Endothelial cell of umbilical vein (primary cell): ENCODE measurements around the gene STX1A. TPM values are rescaled to one million over a fixed set of nuclear protein-coding genes. Genes with fewer than 3 reads are reported as not detected.

Source experiments
- BruUV-seq: library from RNA; stranded (reverse); fragments of 400-500 nt; replicated peaks from 2 replicates; lab custom pipeline; 2021; lab: Mats Ljungman, UMichigan
- CTCF ChIA-PET: fragments of 300-600, 350-600 bp; sonication (Branson Sonifier 250); formaldehyde crosslinking; loops from one replicate; lab custom pipeline; 2021; ENCODE audit warnings: antibody characterized with exemption, inconsistent platforms; lab: Charles Lee
- POLR2A ChIA-PET: fragments of 300-600, 350-600 bp; sonication (Branson Sonifier 250); formaldehyde crosslinking; loops from one replicate; lab custom pipeline; 2021; ENCODE audit warnings: antibody characterized with exemption, inconsistent platforms; lab: Charles Lee
- DNase-seq: peaks from one replicate; pipeline ENCODE4 v3.0.0-alpha.2; 2011; ENCODE audit warnings: low read depth, low spot score
- FAIRE-seq: peaks from 2 replicates; lab custom pipeline; 2011; peaks lifted over from hg19 to GRCh38; lab: Jason Lieb, UNC
- H2AFZ ChIP-seq: 2 replicates; pipeline ENCODE4 v1.6.0; 2012; ENCODE audit warnings: low read depth, low read length, control low read depth, inconsistent platforms
- H3K27ac ChIP-seq: 2 replicates; pipeline ENCODE4 v1.5.1; 2011; ENCODE audit warnings: low read depth, mild to moderate bottlenecking, control low read depth, low read length, moderate library complexity; ENCODE audit not compliant: insufficient read depth
- H3K27me3 ChIP-seq, 2 experiments: 2 replicates each; pipeline versions ENCODE4 v1.6.0 to v1.6.1; 2011; ENCODE audit warnings: low read length in 2 of 2, mixed read lengths in 1 of 2; ENCODE audit not compliant: control insufficient read depth in 2 of 2, insufficient read depth in 2 of 2
- H3K36me3 ChIP-seq, 2 experiments: 2 replicates in 1 of 2; 3 replicates in 1 of 2; pipeline ENCODE4 v1.5.1; 2011; ENCODE audit warnings: low read length in 2 of 2, mild to moderate bottlenecking in 1 of 2, moderate library complexity in 1 of 2; ENCODE audit not compliant: control insufficient read depth in 2 of 2, insufficient read depth in 2 of 2; ENCODE audit errors: extremely low read depth in 1 of 2
- H3K4me1 ChIP-seq: 3 replicates; pipeline ENCODE4 v1.5.1; 2011; ENCODE audit warnings: mild to moderate bottlenecking, low read length; ENCODE audit not compliant: control insufficient read depth, insufficient read depth; ENCODE audit errors: extremely low read depth
- H3K4me2 ChIP-seq: 2 replicates; pipeline ENCODE4 v1.6.1; 2011; ENCODE audit warnings: low read length, control low read depth, mixed read lengths; ENCODE audit not compliant: insufficient read depth
- H3K4me3 ChIP-seq, 3 experiments: fragments of 200-600 bp in 1 of 3; sonication (generic), shearing (Covaris generic) in 1 of 3; replicated peaks in 1 of 3; 2 replicates each; pipeline ENCODE4 v1.5.1; 2011 to 2016; ENCODE audit warnings: control low read depth in 3 of 3, low read length in 3 of 3, mild to moderate bottlenecking in 2 of 3, inconsistent platforms in 1 of 3, low read depth in 1 of 3, moderate library complexity in 1 of 3; ENCODE audit not compliant: insufficient read depth in 1 of 3
- H3K79me2 ChIP-seq: 2 replicates; pipeline ENCODE4 v1.6.0; 2012; ENCODE audit warnings: low read length, inconsistent platforms; ENCODE audit not compliant: control insufficient read depth, insufficient read depth
- H3K9ac ChIP-seq: replicated peaks from 2 replicates; pipeline ENCODE3; 2011; ENCODE audit warnings: low read length, control low read depth; ENCODE audit not compliant: insufficient read depth; ENCODE audit errors: extremely low read depth
- H3K9me1 ChIP-seq: replicated peaks from 3 replicates; pipeline ENCODE4 v1.6.0; 2011; ENCODE audit warnings: mild to moderate bottlenecking, low read length; ENCODE audit not compliant: control insufficient read depth, insufficient read depth; ENCODE audit errors: extremely low read depth
- H3K9me3 ChIP-seq: replicated peaks from 2 replicates; pipeline ENCODE4 v1.5.1; 2012; ENCODE audit warnings: low read length, inconsistent platforms; ENCODE audit not compliant: control insufficient read depth, insufficient read depth
- H4K20me1 ChIP-seq: replicated peaks from 2 replicates; pipeline ENCODE3; 2011; ENCODE audit warnings: mild to moderate bottlenecking, low read length; ENCODE audit not compliant: control insufficient read depth, insufficient read depth; ENCODE audit errors: extremely low read depth
- CTCF ChIP-seq, 2 donors: IDR thresholded peaks; 1 replicate in 1 of 2; 2 replicates in 1 of 2; pipeline ENCODE4 v1.5.1; 2011; ENCODE audit warnings: low read length in 2 of 2, mild to moderate bottlenecking in 2 of 2, moderate library complexity in 2 of 2, control low read depth in 1 of 2, inconsistent platforms in 1 of 2, low read depth in 1 of 2; ENCODE audit not compliant: insufficient read depth in 1 of 2; ENCODE audit errors: extremely low read depth in 1 of 2
- EZH2 ChIP-seq: IDR thresholded peaks from 2 replicates; pipeline ENCODE4 v1.6.1; 2012; ENCODE audit warnings: borderline replicate concordance, low read depth, mild to moderate bottlenecking, moderate library complexity, low read length, inconsistent platforms; ENCODE audit not compliant: severe bottlenecking
- FOS ChIP-seq: IDR thresholded peaks from 2 replicates; pipeline ENCODE4 v1.6.1; 2011; ENCODE audit warnings: mild to moderate bottlenecking, low read length, moderate library complexity, borderline replicate concordance; ENCODE audit not compliant: insufficient read depth
- GATA2 ChIP-seq: IDR thresholded peaks from 2 replicates; pipeline ENCODE4 v1.7.0; 2011; ENCODE audit warnings: low read depth, mild to moderate bottlenecking, moderate library complexity, mixed read lengths, low read length; ENCODE audit not compliant: insufficient read length, insufficient read depth
- JUN ChIP-seq: IDR thresholded peaks from 2 replicates; pipeline ENCODE4 v1.6.1; 2011; ENCODE audit warnings: borderline replicate concordance, low read depth; ENCODE audit not compliant: insufficient read length, insufficient read depth
- MAX ChIP-seq: IDR thresholded peaks from 2 replicates; pipeline ENCODE4 v1.6.1; 2011; ENCODE audit not compliant: insufficient read depth, insufficient read length
- MYC ChIP-seq: IDR thresholded peaks from one replicate; pipeline ENCODE4 v1.6.1; 2011; ENCODE audit warnings: mild to moderate bottlenecking, low read depth, low read length
- POLR2A ChIP-seq: IDR thresholded peaks from 2 replicates; pipeline ENCODE4 v1.6.1; 2012; ENCODE audit warnings: low read depth, mild to moderate bottlenecking, control low read depth, low read length
- POLR2AphosphoS5 ChIP-seq: IDR thresholded peaks from 2 replicates; pipeline ENCODE4 v1.6.1; 2012; ENCODE audit warnings: low read depth, mild to moderate bottlenecking, control low read depth, low read length, moderate library complexity; ENCODE audit not compliant: insufficient read depth
- dilution Hi-C: fragments of 300-500 bp; cut with MboI; formaldehyde crosslinking; loops from one replicate; pipeline ENCODE4 v1.15.0; 2019; ENCODE audit warnings: low sequenced_read_pairs; ENCODE audit not compliant: extremely low pct_ligation_motif_present
- intact Hi-C: fragments of 100-400 bp; cut with micrococcal nuclease; formaldehyde crosslinking; loops from one replicate; pipeline ENCODE4 v1.10.0; 2022
- polyA plus RNA-seq, 4 experiments: library from polyadenylated mRNA; depleted of rRNA in 3 of 4; stranded (reverse) in 3 of 4; unstranded in 1 of 4; fragments of >200 nt; gene quantifications; 2 replicates each; pipeline versions ENCODE4 v1.2.1 to v1.2.3, GENCODE V29; 2011 to 2012; ENCODE audit warnings: missing spikeins in 1 of 4
- total RNA-seq: library from RNA; stranded (reverse); gene quantifications from 2 replicates; pipeline ENCODE4 v1.2.3, GENCODE V29; 2021

The STX1A gene
- total and polyA plus RNA-seq, 2 donors (not counting 3 experiments of a cell fraction or from before 2014, with no cell fraction given): 13.1 to 20.8 TPM

- peaks cover 0 to 3% of the 10 kb centered on the region in 2 experiments for H3K27me3 ChIP-seq
- dilution Hi-C loops (no loop called here), intact Hi-C loops (loop anchor here (5.0 kb wide), 1 partner anchor 41 kb away; no protein-coding TSS in a partner anchor)
- POLR2A ChIA-PET: no interaction called here
- H2AFZ ChIP-seq: peak overlapping the region; percentile 84
- H3K4me2 ChIP-seq: peak overlapping the region; percentile 49
- no peaks in the 10 kb centered on the region for H3K79me2 ChIP-seq
- TF ChIP-seq POLR2AphosphoS5 (no peak), MAX (no peak), FOS (no peak), JUN (no peak), EZH2 (no peak), CTCF (IDR thresholded peaks at IDR 0.05; ENCODE audit: extremely low read depth in 1 of 2, insufficient read depth in 1 of 2, low read depth in 1 of 2, low read length in 2 of 2) (no peak), GATA2 (no peak), MYC (no peak), POLR2A (no peak)
- FAIRE-seq (no peak), DNase-seq (peak; percentile 16)
- peaks cover 3% of the 10 kb centered on the region for H3K4me1 ChIP-seq
- no peaks in the 10 kb centered on the region for H4K20me1 ChIP-seq
- no peaks in the 10 kb centered on the region for H3K9me1 ChIP-seq
- H3K27ac ChIP-seq: no peak overlapping the region
- peak overlapping the region; percentile 55 for H3K9ac ChIP-seq
- H3K36me3 ChIP-seq: no peaks in the 10 kb centered on the region
- H3K4me3 ChIP-seq: peak overlapping the region; percentile 35 to 67 (median 56)
- no peaks in the 10 kb centered on the region for H3K9me3 ChIP-seq
- CTCF ChIA-PET: interaction anchor here (0.7 to 4.8 kb wide), 18 partner anchors 8 to 182 kb away, joined by 3 to 57 read pairs (median 4); no protein-coding TSS in a partner anchor
- BruUV-seq: no TSS peak
Measured at GRCh38 chr7:73668103-73668885, 51.2 kb downstream of the STX1A start.
